Measurements from ENCODE around the gene NEUROG2. TPM values are rescaled to one million over a fixed set of nuclear protein-coding genes. Genes with fewer than 3 reads are reported as not detected.
A peak's percentile ranks its signal among the peaks of the same experiment; 100 is the strongest.

NEUROG2 gene
- total RNA-seq, 1 experiment from 2014 or later: not detected

- ATAC-seq (peak; percentile 49; the same call in 1 of the 2 replicates), DNase-seq (peak; percentile 41)
- Histone ChIP-seq H3K9ac (ENCODE audit: low read length) (no peak overlapping the region), H3K27me3 (ENCODE audit: low read length) (no peaks in the 10 kb centered on the region), H3K9me2 (replicated peaks; ENCODE audit: low read length) (no peaks in the 10 kb centered on the region), H3K27ac (ENCODE audit: low read length) (no peak overlapping the region), H3K4me2 (ENCODE audit: low read length) (no peak overlapping the region), H3K36me3 (ENCODE audit: low read depth, low read length) (no peaks in the 10 kb centered on the region), H3K4me3 (ENCODE audit: low read length) (no peak overlapping the region), H4K20me1 (ENCODE audit: low read length) (no peaks in the 10 kb centered on the region), H2AFZ (ENCODE audit: low read length) (no peak overlapping the region), H3K4me1 (ENCODE audit: insufficient read depth, low read length) (no peaks in the 10 kb centered on the region), H3F3A (ENCODE audit: low read length, unreplicated experiment) (no peaks in the 10 kb centered on the region), H3K79me2 (ENCODE audit: low read length) (no peaks in the 10 kb centered on the region), H3K9me3 (ENCODE audit: low read length) (no peaks in the 10 kb centered on the region)
- no TSS peak for BruUV-seq (replicated peaks)
- POLR2A ChIA-PET (ENCODE audit: unreplicated experiment): no interaction called here
- CTCF ChIA-PET: no interaction called here
- TF ChIP-seq EZH2phosphoT487 (IDR thresholded peaks at IDR 0.05; ENCODE audit: borderline replicate concordance, low read length): no peak
- no peak for TF ChIP-seq CTCF (conservative IDR thresholded peaks at IDR 0.05; ENCODE audit: low read depth, low read length)
- no peak for TF ChIP-seq EZH2 (IDR thresholded peaks at IDR 0.05; ENCODE audit: low read length, unreplicated experiment)
- intact Hi-C loops (cut with micrococcal nuclease): no loop called here
Measured at GRCh38 chr4:112532267-112532666, 16.3 kb upstream of the NEUROG2 start.

- H3K79me2 ChIP-seq (ENCODE audit: low read length): no peaks in the 10 kb centered on the region
- no TSS peak for BruUV-seq (replicated peaks)
- ChIA-PET POLR2A (ENCODE audit: unreplicated experiment) (no interaction called here), CTCF (no interaction called here)
- no peaks in the 10 kb centered on the region for H3K9me2 ChIP-seq (replicated peaks; ENCODE audit: low read length)
- intact Hi-C loops (cut with micrococcal nuclease): no loop called here
- H2AFZ ChIP-seq (ENCODE audit: low read length): no peak overlapping the region
- H4K20me1 ChIP-seq (ENCODE audit: low read length): no peaks in the 10 kb centered on the region
- no peaks in the 10 kb centered on the region for H3K9me3 ChIP-seq (ENCODE audit: low read length)
- no peak overlapping the region for H3K4me3 ChIP-seq (ENCODE audit: low read length)
- H3K4me2 ChIP-seq (ENCODE audit: low read length): no peak overlapping the region
- no peaks in the 10 kb centered on the region for H3F3A ChIP-seq (ENCODE audit: low read length, unreplicated experiment)
- DNase-seq (no peak), ATAC-seq (no peak)
- no peak overlapping the region for H3K27ac ChIP-seq (ENCODE audit: low read length)
- TF ChIP-seq EZH2 (IDR thresholded peaks at IDR 0.05; ENCODE audit: low read length, unreplicated experiment) (no peak), CTCF (conservative IDR thresholded peaks at IDR 0.05; ENCODE audit: low read depth, low read length) (no peak), EZH2phosphoT487 (IDR thresholded peaks at IDR 0.05; ENCODE audit: borderline replicate concordance, low read length) (no peak)
- H3K36me3 ChIP-seq (ENCODE audit: low read depth, low read length): no peaks in the 10 kb centered on the region
- H3K27me3 ChIP-seq (ENCODE audit: low read length): no peaks in the 10 kb centered on the region
- no peaks in the 10 kb centered on the region for H3K4me1 ChIP-seq (ENCODE audit: insufficient read depth, low read length)
- H3K9ac ChIP-seq (ENCODE audit: low read length): no peak overlapping the region
Measured at GRCh38 chr4:112531146-112531545, 15.2 kb upstream of the NEUROG2 start.

GRCh38 chr4:112526061-112526460 lies 10.1 kb upstream of the NEUROG2 start:
- intact Hi-C loops (cut with micrococcal nuclease): no loop called here

More at GRCh38 chr4:112526061-112526460, 10.1 kb upstream of the NEUROG2 start:
- Histone ChIP-seq H3K79me2 (ENCODE audit: low read length) (no peaks in the 10 kb centered on the region), H3K9ac (ENCODE audit: low read length) (no peak overlapping the region), H3K9me3 (ENCODE audit: low read length) (no peaks in the 10 kb centered on the region), H3K4me1 (ENCODE audit: insufficient read depth, low read length) (no peaks in the 10 kb centered on the region), H2AFZ (ENCODE audit: low read length) (no peak overlapping the region), H3K36me3 (ENCODE audit: low read depth, low read length) (no peaks in the 10 kb centered on the region), H3F3A (ENCODE audit: low read length, unreplicated experiment) (no peaks in the 10 kb centered on the region), H3K27me3 (ENCODE audit: low read length) (no peaks in the 10 kb centered on the region), H3K9me2 (replicated peaks; ENCODE audit: low read length) (no peaks in the 10 kb centered on the region), H3K4me3 (ENCODE audit: low read length) (no peak overlapping the region), H4K20me1 (ENCODE audit: low read length) (no peaks in the 10 kb centered on the region), H3K27ac (ENCODE audit: low read length) (no peak overlapping the region), H3K4me2 (ENCODE audit: low read length) (no peak overlapping the region)
- DNase-seq (peak; percentile 33), ATAC-seq (no peak)
- CTCF ChIA-PET: no interaction called here
- POLR2A ChIA-PET (ENCODE audit: unreplicated experiment): no interaction called here
- no TSS peak for BruUV-seq (replicated peaks)
- TF ChIP-seq CTCF (conservative IDR thresholded peaks at IDR 0.05; ENCODE audit: low read depth, low read length): no peak
- no peak for TF ChIP-seq EZH2phosphoT487 (IDR thresholded peaks at IDR 0.05; ENCODE audit: borderline replicate concordance, low read length)
- no peak for TF ChIP-seq EZH2 (IDR thresholded peaks at IDR 0.05; ENCODE audit: low read length, unreplicated experiment)
